SK-N-SH treated with all-trans-retinoic acid at 6 μM for 48 hours (cell line): ENCODE measurements around the gene USF3.

Source experiments
- ATAC-seq: fragments of 200-7000 bp; cut with Tn5 transposase; 3 replicates; pipeline ENCODE4 v1.9.1; 2020; ENCODE audit warnings: mild to moderate bottlenecking, moderate library complexity
- ARNTL ChIP-seq: fragments of 450-650 bp; formaldehyde crosslinking; IDR thresholded peaks from 2 replicates; pipeline ENCODE4 v1.5.0; 2020; ENCODE audit warnings: low read depth, mild to moderate bottlenecking, moderate library complexity, borderline replicate concordance
- BACH2 ChIP-seq: fragments of 250-450 bp; sonication (Bioruptor Pico); IDR thresholded peaks from 2 replicates; pipeline ENCODE4 v1.9.0; 2021; ENCODE audit warnings: mild to moderate bottlenecking, borderline replicate concordance
- CREB5 ChIP-seq: fragments of 250-450 bp; sonication (Bioruptor Pico); IDR thresholded peaks from 2 replicates; pipeline ENCODE4 v1.5.1; 2020; ENCODE audit warnings: low read depth, mild to moderate bottlenecking, moderate library complexity
- CSDC2 ChIP-seq: fragments of 250-450 bp; sonication (Bioruptor Pico); IDR thresholded peaks from 2 replicates; pipeline ENCODE4 v1.5.0; 2020; ENCODE audit warnings: mild to moderate bottlenecking, moderate library complexity
- ESRRG ChIP-seq: fragments of 250-450 bp; sonication (Bioruptor Pico); IDR thresholded peaks from 2 replicates; pipeline ENCODE4 v1.6.1; 2021; ENCODE audit warnings: mild to moderate bottlenecking
- GLIS3 ChIP-seq: fragments of 250-450 bp; sonication (Bioruptor Pico); IDR thresholded peaks from 2 replicates; pipeline ENCODE4 v1.5.0; 2020; ENCODE audit warnings: mild to moderate bottlenecking, moderate library complexity
- ISL1 ChIP-seq: fragments of 250-450 bp; sonication (Bioruptor Pico); IDR thresholded peaks from 2 replicates; pipeline ENCODE4 v2.1.2; 2022; ENCODE audit warnings: mild to moderate bottlenecking, moderate library complexity
- OSR1 ChIP-seq: fragments of 250-450 bp; sonication (Bioruptor Pico); IDR thresholded peaks from 2 replicates; pipeline ENCODE4 v1.8.0; 2022; ENCODE audit warnings: moderate library complexity, mild to moderate bottlenecking, inconsistent platforms
- PATZ1 ChIP-seq: fragments of 250-450 bp; sonication (Bioruptor Pico); IDR thresholded peaks from 2 replicates; pipeline ENCODE4 v1.8.0; 2020; ENCODE audit warnings: mild to moderate bottlenecking, moderate library complexity, borderline replicate concordance
- POU6F1 ChIP-seq: fragments of 250-450 bp; sonication (Bioruptor Pico); IDR thresholded peaks from 2 replicates; pipeline ENCODE4 v1.8.0; 2021; ENCODE audit warnings: low read depth, mild to moderate bottlenecking, moderate library complexity, borderline replicate concordance
- PPARA ChIP-seq: fragments of 250-450 bp; sonication (Bioruptor Pico); IDR thresholded peaks from 2 replicates; pipeline ENCODE4 v1.5.0; 2020; ENCODE audit warnings: mild to moderate bottlenecking, borderline replicate concordance
- RARB ChIP-seq: fragments of 250-450 bp; sonication (Bioruptor Pico); IDR thresholded peaks from 2 replicates; pipeline ENCODE4 v1.8.0; 2021; ENCODE audit warnings: mild to moderate bottlenecking, moderate library complexity
- TCF4 ChIP-seq: fragments of 250-450 bp; sonication (Bioruptor Pico); IDR thresholded peaks from 2 replicates; pipeline ENCODE4 v1.8.0; 2021; ENCODE audit warnings: mild to moderate bottlenecking, moderate library complexity, borderline replicate concordance
- TSHZ2 ChIP-seq: fragments of 250-450 bp; sonication (Bioruptor Pico); IDR thresholded peaks from 2 replicates; pipeline ENCODE4 v1.5.0; 2020; ENCODE audit warnings: mild to moderate bottlenecking, moderate library complexity
- ZC3H10 ChIP-seq: fragments of 250-450 bp; sonication (Bioruptor Pico); IDR thresholded peaks from 2 replicates; pipeline ENCODE4 v1.5.1; 2021; ENCODE audit warnings: mild to moderate bottlenecking, moderate library complexity
- ZFP3 ChIP-seq: fragments of 250-450 bp; sonication (Bioruptor Pico); IDR thresholded peaks from 2 replicates; pipeline ENCODE4 v1.5.0; 2020; ENCODE audit warnings: mild to moderate bottlenecking, moderate library complexity
- ZFP30 ChIP-seq: fragments of 450-650 bp; formaldehyde crosslinking; IDR thresholded peaks from 2 replicates; pipeline ENCODE4 v1.5.0; 2022; ENCODE audit warnings: mild to moderate bottlenecking, moderate library complexity
- ZNF565 ChIP-seq: fragments of 450-650 bp; formaldehyde crosslinking; conservative IDR thresholded peaks from 2 replicates; pipeline ENCODE4 v1.5.0; 2020; ENCODE audit warnings: low read depth, mild to moderate bottlenecking, moderate library complexity
- ZNF8 ChIP-seq: fragments of 450-650 bp; formaldehyde crosslinking; IDR thresholded peaks from 2 replicates; pipeline ENCODE4 v1.5.0; 2020; ENCODE audit warnings: mild to moderate bottlenecking, moderate library complexity

Gene USF3

GRCh38 chr3:113649174-113649845, 47.1 kb downstream of the USF3 start:
- no peak for TF ChIP-seq ZNF8 (CRISPR knock-in tag)

GRCh38 chr3:113648524-113648923, 47.9 kb downstream of the USF3 start:
- no peak for ATAC-seq
- TF ChIP-seq TSHZ2 (CRISPR knock-in tag) (no peak), BACH2 (CRISPR knock-in tag) (no peak), GLIS3 (CRISPR knock-in tag) (no peak), PATZ1 (CRISPR knock-in tag) (no peak), ZFP30 (no peak)

More at GRCh38 chr3:113649174-113649845, 47.1 kb downstream of the USF3 start:
- ATAC-seq: no peak

GRCh38 chr3:113643583-113643982, 52.9 kb downstream of the USF3 start:
- TF ChIP-seq GLIS3 (CRISPR knock-in tag): no peak
- TF ChIP-seq ISL1 (CRISPR knock-in tag): no peak
- no peak for TF ChIP-seq ZNF8 (CRISPR knock-in tag)
- no peak for TF ChIP-seq ESRRG (CRISPR knock-in tag)
- no peak for TF ChIP-seq CSDC2 (CRISPR knock-in tag)
- no peak for TF ChIP-seq ZFP30
- TF ChIP-seq ARNTL (CRISPR knock-in tag): no peak
- no peak for TF ChIP-seq BACH2 (CRISPR knock-in tag)
- TF ChIP-seq ZNF565 (CRISPR knock-in tag): no peak
- no peak for TF ChIP-seq PPARA
- no peak for TF ChIP-seq ZC3H10 (CRISPR knock-in tag)
- no peak for TF ChIP-seq CREB5 (CRISPR knock-in tag)
- TF ChIP-seq OSR1 (CRISPR knock-in tag): no peak
- TF ChIP-seq TSHZ2 (CRISPR knock-in tag): no peak
- no peak for TF ChIP-seq ZFP3 (CRISPR knock-in tag)
- TF ChIP-seq PATZ1 (CRISPR knock-in tag): no peak
- TF ChIP-seq POU6F1: no peak
- no peak for TF ChIP-seq TCF4
- no peak for TF ChIP-seq RARB (CRISPR knock-in tag)
- TF ChIP-seq, all 23 proteins: peak for 0
- ATAC-seq: no peak
